ENCODE data around the gene DUSP10.

The DUSP10 gene

GRCh38 chr1:221706876-221707582 lies 34.9 kb downstream of the DUSP10 start:
- TF ChIP-seq SIN3A (IDR thresholded peaks at IDR 0.05; ENCODE audit: borderline replicate concordance, insufficient read depth, low read length) = no peak
- no peak for TF ChIP-seq FOXP2 (optimal IDR thresholded peaks at IDR 0.05; ENCODE audit: borderline replicate concordance, extremely low read depth, extremely low read length, insufficient read depth)
- no peak for TF ChIP-seq REST (IDR thresholded peaks at IDR 0.05; ENCODE audit: insufficient read depth in 1 of 2, low read depth in 2 of 2, low read length in 2 of 2)
- no peak for TF ChIP-seq POLR2AphosphoS5 (IDR thresholded peaks at IDR 0.05; ENCODE audit: low read depth, low read length)
- TF ChIP-seq TAF1 (IDR thresholded peaks at IDR 0.05; ENCODE audit: borderline replicate concordance, insufficient read depth, low read length) = no peak

- TF ChIP-seq FOXP2 (optimal IDR thresholded peaks at IDR 0.05; ENCODE audit: borderline replicate concordance, extremely low read depth, extremely low read length, insufficient read depth) (no peak), SIN3A (IDR thresholded peaks at IDR 0.05; ENCODE audit: borderline replicate concordance, insufficient read depth, low read length) (no peak), POLR2AphosphoS5 (IDR thresholded peaks at IDR 0.05; ENCODE audit: low read depth, low read length) (no peak), TAF1 (IDR thresholded peaks at IDR 0.05; ENCODE audit: borderline replicate concordance, insufficient read depth, low read length) (no peak), REST (IDR thresholded peaks at IDR 0.05; ENCODE audit: insufficient read depth in 1 of 2, low read depth in 2 of 2, low read length in 2 of 2) (no peak)
These were observed 35.7 kb downstream of the DUSP10 start for GRCh38 chr1:221706191-221706590.

GRCh38 chr1:221704306-221704705 lies 37.6 kb downstream of the DUSP10 start:
- no peak for TF ChIP-seq REST (IDR thresholded peaks at IDR 0.05; ENCODE audit: insufficient read depth in 1 of 2, low read depth in 2 of 2, low read length in 2 of 2)
- no peak for TF ChIP-seq TAF1 (IDR thresholded peaks at IDR 0.05; ENCODE audit: borderline replicate concordance, insufficient read depth, low read length)
- no peak for TF ChIP-seq FOXP2 (optimal IDR thresholded peaks at IDR 0.05; ENCODE audit: borderline replicate concordance, extremely low read depth, extremely low read length, insufficient read depth)
- no peak for TF ChIP-seq POLR2AphosphoS5 (IDR thresholded peaks at IDR 0.05; ENCODE audit: low read depth, low read length)
- no peak for TF ChIP-seq SIN3A (IDR thresholded peaks at IDR 0.05; ENCODE audit: borderline replicate concordance, insufficient read depth, low read length)

- TF ChIP-seq FOXP2 (optimal IDR thresholded peaks at IDR 0.05; ENCODE audit: borderline replicate concordance, extremely low read depth, extremely low read length, insufficient read depth) (no peak), SIN3A (IDR thresholded peaks at IDR 0.05; ENCODE audit: borderline replicate concordance, insufficient read depth, low read length) (no peak), REST (IDR thresholded peaks at IDR 0.05; ENCODE audit: insufficient read depth in 1 of 2, low read depth in 2 of 2, low read length in 2 of 2) (no peak), TAF1 (IDR thresholded peaks at IDR 0.05; ENCODE audit: borderline replicate concordance, insufficient read depth, low read length) (no peak), POLR2AphosphoS5 (IDR thresholded peaks at IDR 0.05; ENCODE audit: low read depth, low read length) (no peak)
These were observed 40.2 kb downstream of the DUSP10 start for GRCh38 chr1:221701570-221702186.
